ENCODE data around the gene ZCCHC14. TPM values are rescaled to one million over a fixed set of nuclear protein-coding genes. Genes with fewer than 3 reads are reported as not detected.
A peak's percentile ranks its signal among the peaks of the same experiment; 100 is the strongest.

The ZCCHC14 gene
- total and polyA plus RNA-seq, 2 of the 13 experiments (the other 11 are each of a cell fraction or from before 2014, with no cell fraction given), result 12.4 to 12.5 TPM

DNA sequence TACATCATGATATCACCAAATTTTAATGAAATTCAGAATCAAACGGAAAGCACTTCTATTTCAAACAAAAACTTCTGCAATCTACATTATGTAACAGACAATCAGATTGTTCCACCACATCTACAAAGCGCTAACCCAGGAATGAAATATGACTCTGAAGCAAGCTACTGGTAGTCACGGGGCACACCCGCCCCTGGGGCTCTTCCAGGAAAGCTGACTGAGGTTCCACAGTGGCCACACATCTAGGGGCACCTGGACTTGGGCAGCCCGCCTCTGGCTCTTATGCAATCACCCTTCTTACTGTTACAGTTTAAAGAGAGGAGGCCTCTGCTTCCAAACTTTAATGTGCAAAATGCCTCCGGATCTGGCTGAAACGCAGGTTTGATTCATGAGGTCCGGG is 27.5 kb downstream of the ZCCHC14 start (continued):
- no peak for TF ChIP-seq ZNF142 (CRISPR knock-in tag; IDR thresholded peaks at IDR 0.05)
- TF ChIP-seq GATAD2A (CRISPR knock-in tag; IDR thresholded peaks at IDR 0.05), result peak; percentile 90
- TF ChIP-seq, protein P1, sequence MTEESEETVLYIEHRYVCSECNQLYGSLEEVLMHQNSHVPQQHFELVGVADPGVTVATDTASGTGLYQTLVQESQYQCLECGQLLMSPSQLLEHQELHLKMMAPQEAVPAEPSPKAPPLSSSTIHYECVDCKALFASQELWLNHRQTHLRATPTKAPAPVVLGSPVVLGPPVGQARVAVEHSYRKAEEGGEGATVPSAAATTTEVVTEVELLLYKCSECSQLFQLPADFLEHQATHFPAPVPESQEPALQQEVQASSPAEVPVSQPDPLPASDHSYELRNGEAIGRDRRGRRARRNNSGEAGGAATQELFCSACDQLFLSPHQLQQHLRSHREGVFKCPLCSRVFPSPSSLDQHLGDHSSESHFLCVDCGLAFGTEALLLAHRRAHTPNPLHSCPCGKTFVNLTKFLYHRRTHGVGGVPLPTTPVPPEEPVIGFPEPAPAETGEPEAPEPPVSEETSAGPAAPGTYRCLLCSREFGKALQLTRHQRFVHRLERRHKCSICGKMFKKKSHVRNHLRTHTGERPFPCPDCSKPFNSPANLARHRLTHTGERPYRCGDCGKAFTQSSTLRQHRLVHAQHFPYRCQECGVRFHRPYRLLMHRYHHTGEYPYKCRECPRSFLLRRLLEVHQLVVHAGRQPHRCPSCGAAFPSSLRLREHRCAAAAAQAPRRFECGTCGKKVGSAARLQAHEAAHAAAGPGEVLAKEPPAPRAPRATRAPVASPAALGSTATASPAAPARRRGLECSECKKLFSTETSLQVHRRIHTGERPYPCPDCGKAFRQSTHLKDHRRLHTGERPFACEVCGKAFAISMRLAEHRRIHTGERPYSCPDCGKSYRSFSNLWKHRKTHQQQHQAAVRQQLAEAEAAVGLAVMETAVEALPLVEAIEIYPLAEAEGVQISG (CRISPR knock-in tag; IDR thresholded peaks at IDR 0.05), result no peak
- no peak for TF ChIP-seq ZNF501 (CRISPR knock-in tag; IDR thresholded peaks at IDR 0.05)
- no peak for TF ChIP-seq ZNF781 (CRISPR knock-in tag; IDR thresholded peaks at IDR 0.05; ENCODE audit: borderline replicate concordance, not compliant biosample characterization)
- no peak for TF ChIP-seq GZF1 (CRISPR knock-in tag; IDR thresholded peaks at IDR 0.05)
- no peak for TF ChIP-seq PLRG1 (conservative IDR thresholded peaks at IDR 0.05)
- TF ChIP-seq TAF1 (CRISPR knock-in tag; IDR thresholded peaks at IDR 0.05), result no peak; the same call in 1 of the 2 replicates
- TF ChIP-seq TOE1 (CRISPR knock-in tag; IDR thresholded peaks at IDR 0.05), result no peak
- TF ChIP-seq, protein P2, sequence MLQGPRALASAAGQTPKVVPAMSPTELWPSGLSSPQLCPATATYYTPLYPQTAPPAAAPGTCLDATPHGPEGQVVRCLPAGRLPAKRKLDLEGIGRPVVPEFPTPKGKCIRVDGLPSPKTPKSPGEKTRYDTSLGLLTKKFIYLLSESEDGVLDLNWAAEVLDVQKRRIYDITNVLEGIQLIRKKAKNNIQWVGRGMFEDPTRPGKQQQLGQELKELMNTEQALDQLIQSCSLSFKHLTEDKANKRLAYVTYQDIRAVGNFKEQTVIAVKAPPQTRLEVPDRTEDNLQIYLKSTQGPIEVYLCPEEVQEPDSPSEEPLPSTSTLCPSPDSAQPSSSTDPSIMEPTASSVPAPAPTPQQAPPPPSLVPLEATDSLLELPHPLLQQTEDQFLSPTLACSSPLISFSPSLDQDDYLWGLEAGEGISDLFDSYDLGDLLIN (CRISPR knock-in tag; IDR thresholded peaks at IDR 0.05; ENCODE audit: borderline replicate concordance), result no peak
- TF ChIP-seq, protein P3, sequence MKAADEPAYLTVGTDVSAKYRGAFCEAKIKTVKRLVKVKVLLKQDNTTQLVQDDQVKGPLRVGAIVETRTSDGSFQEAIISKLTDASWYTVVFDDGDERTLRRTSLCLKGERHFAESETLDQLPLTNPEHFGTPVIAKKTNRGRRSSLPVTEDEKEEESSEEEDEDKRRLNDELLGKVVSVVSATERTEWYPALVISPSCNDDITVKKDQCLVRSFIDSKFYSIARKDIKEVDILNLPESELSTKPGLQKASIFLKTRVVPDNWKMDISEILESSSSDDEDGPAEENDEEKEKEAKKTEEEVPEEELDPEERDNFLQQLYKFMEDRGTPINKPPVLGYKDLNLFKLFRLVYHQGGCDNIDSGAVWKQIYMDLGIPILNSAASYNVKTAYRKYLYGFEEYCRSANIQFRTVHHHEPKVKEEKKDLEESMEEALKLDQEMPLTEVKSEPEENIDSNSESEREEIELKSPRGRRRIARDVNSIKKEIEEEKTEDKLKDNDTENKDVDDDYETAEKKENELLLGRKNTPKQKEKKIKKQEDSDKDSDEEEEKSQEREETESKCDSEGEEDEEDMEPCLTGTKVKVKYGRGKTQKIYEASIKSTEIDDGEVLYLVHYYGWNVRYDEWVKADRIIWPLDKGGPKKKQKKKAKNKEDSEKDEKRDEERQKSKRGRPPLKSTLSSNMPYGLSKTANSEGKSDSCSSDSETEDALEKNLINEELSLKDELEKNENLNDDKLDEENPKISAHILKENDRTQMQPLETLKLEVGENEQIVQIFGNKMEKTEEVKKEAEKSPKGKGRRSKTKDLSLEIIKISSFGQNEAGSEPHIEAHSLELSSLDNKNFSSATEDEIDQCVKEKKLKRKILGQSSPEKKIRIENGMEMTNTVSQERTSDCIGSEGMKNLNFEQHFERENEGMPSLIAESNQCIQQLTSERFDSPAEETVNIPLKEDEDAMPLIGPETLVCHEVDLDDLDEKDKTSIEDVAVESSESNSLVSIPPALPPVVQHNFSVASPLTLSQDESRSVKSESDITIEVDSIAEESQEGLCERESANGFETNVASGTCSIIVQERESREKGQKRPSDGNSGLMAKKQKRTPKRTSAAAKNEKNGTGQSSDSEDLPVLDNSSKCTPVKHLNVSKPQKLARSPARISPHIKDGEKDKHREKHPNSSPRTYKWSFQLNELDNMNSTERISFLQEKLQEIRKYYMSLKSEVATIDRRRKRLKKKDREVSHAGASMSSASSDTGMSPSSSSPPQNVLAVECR (CRISPR knock-in tag; IDR thresholded peaks at IDR 0.05; ENCODE audit: borderline replicate concordance), result peak; percentile 23; the same call in 1 of the 2 replicates
- TF ChIP-seq CBFB (CRISPR knock-in tag; IDR thresholded peaks at IDR 0.05), result no peak
- TF ChIP-seq ZNF124 (CRISPR knock-in tag; IDR thresholded peaks at IDR 0.05), result 0 out of 2 replicates have a peak, but pooled peaks have one; percentile 19
- no peak for TF ChIP-seq E2F5 (CRISPR knock-in tag; conservative IDR thresholded peaks at IDR 0.05)
- TF ChIP-seq ZBTB7A (CRISPR knock-in tag; IDR thresholded peaks at IDR 0.05), result no peak
- no peak for TF ChIP-seq PHF20 (CRISPR knock-in tag; IDR thresholded peaks at IDR 0.05)

All from HepG2 (cell line).